Neural progenitor cell (in vitro differentiated cells): ENCODE results near the gene CCDC171. TPM values are rescaled to one million over a fixed set of nuclear protein-coding genes. Genes with fewer than 3 reads are reported as not detected.

ENCODE experiments used
- DNase-seq: peaks from one replicate; pipeline ENCODE4 v3.0.0-alpha.2; 2016; ENCODE audit warnings: low spot score
- H2AFZ ChIP-seq: fragments of 200-600 bp; sonication (generic); replicated peaks from 2 replicates; pipeline ENCODE4 v1.6.1; 2016; ENCODE audit warnings: antibody characterized with exemption
- H3F3A ChIP-seq: fragments of 200-600 bp; sonication (generic); 2 replicates; pipeline ENCODE4 v1.6.1; 2016; ENCODE audit warnings: antibody characterized with exemption, low read depth
- H3K27ac ChIP-seq: fragments of 200-600 bp; sonication (generic); 2 replicates; pipeline ENCODE4 v1.5.1; 2016; ENCODE audit warnings: mild to moderate bottlenecking
- H3K27me3 ChIP-seq: fragments of 200-600 bp; sonication (generic); 2 replicates; pipeline ENCODE4 v1.6.1; 2016; ENCODE audit warnings: mild to moderate bottlenecking, moderate library complexity
- H3K36me3 ChIP-seq: fragments of 200-600 bp; sonication (generic); 2 replicates; pipeline ENCODE4 v1.5.1; 2016
- H3K4me1 ChIP-seq: fragments of 200-600 bp; sonication (generic); 2 replicates; pipeline ENCODE4 v1.6.1; 2016; ENCODE audit warnings: mixed run types
- H3K4me2 ChIP-seq: fragments of 200-600 bp; sonication (generic); 2 replicates; pipeline ENCODE4 v1.6.1; 2016
- H3K4me3 ChIP-seq: fragments of 200-600 bp; sonication (generic); 2 replicates; pipeline ENCODE4 v1.5.1; 2016
- H3K79me2 ChIP-seq: fragments of 200-600 bp; sonication (generic); 2 replicates; pipeline ENCODE4 v1.6.1; 2016; ENCODE audit warnings: low read depth
- H3K9ac ChIP-seq: fragments of 200-600 bp; sonication (generic); 2 replicates; pipeline ENCODE4 v1.6.1; 2016
- H3K9me3 ChIP-seq: fragments of 200-600 bp; sonication (generic); 2 replicates; pipeline ENCODE4 v1.5.1; 2016; ENCODE audit warnings: low read depth
- H4K20me1 ChIP-seq: fragments of 200-600 bp; sonication (generic); 2 replicates; pipeline ENCODE4 v1.6.1; 2016; ENCODE audit warnings: low read depth
- H3K27ac Mint-ChIP-seq: 3 replicates; pipeline ENCODE4 v1.8.0; 2021; ENCODE audit warnings: mixed read lengths
- H3K27me3 Mint-ChIP-seq: 2 replicates; pipeline ENCODE4 v1.8.0; 2022; ENCODE audit warnings: low read depth, mild to moderate bottlenecking, inconsistent platforms, moderate library complexity, mixed read lengths; ENCODE audit not compliant: insufficient read depth
- H3K36me3 Mint-ChIP-seq: 3 replicates; pipeline ENCODE4 v1.8.0; 2021; ENCODE audit warnings: mixed read lengths
- H3K4me1 Mint-ChIP-seq: 3 replicates; pipeline ENCODE4 v1.8.0; 2021; ENCODE audit warnings: mixed read lengths
- H3K4me3 Mint-ChIP-seq: 3 replicates; pipeline ENCODE4 v1.8.0; 2021; ENCODE audit warnings: mild to moderate bottlenecking, moderate library complexity, mixed read lengths
- H3K9me3 Mint-ChIP-seq: 3 replicates; pipeline ENCODE4 v1.8.0; 2020; ENCODE audit warnings: mixed read lengths
- EZH2 ChIP-seq: fragments of 200-600 bp; sonication (generic); IDR thresholded peaks from 2 replicates; pipeline ENCODE4 v1.6.1; 2017; ENCODE audit warnings: antibody characterized with exemption, mild to moderate bottlenecking, moderate library complexity
- EZH2phosphoT487 ChIP-seq: fragments of 200-600 bp; sonication (generic); IDR thresholded peaks from 2 replicates; pipeline ENCODE4 v1.6.1; 2017; ENCODE audit warnings: antibody characterized with exemption
- total RNA-seq: library from RNA; depleted of rRNA; stranded (reverse); fragments of >200 nt; gene quantifications from 2 replicates; pipeline ENCODE4 v1.2.3, GENCODE V29; 2015; ENCODE audit warnings: low replicate concordance
- TF ChIP-seq, protein P1 (sequence below): fragments of 200-600 bp; sonication (generic); IDR thresholded peaks from 2 replicates; pipeline ENCODE4 v1.5.1; 2017; ENCODE audit warnings: antibody characterized with exemption, mild to moderate bottlenecking

CCDC171 gene
- total RNA-seq, 1 donor from 2014 or later, result 9.3 TPM

DNA sequence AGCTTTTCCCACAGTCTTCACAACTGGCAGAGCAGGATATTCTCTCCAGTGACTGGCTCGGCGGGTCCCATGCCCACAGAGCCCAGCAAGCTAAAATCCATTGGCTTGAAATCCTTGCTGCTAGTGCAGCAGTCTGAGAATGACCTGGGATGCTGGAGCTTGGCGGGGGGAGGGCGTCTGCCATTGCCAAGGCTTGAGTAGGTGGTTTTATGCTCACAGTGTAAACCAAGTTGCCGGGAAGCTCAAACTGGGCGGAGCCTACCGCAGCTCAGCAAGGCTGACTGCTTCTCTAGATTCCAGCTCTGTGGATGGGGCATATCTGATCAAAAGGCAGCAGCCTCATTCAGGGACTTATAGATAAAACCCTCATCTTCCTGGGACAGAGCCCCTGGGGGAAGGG, 194.1 kb downstream of the CCDC171 start:
- Histone ChIP-seq H3K9ac (no peak overlapping the region), H3K4me3 (no peak overlapping the region), H4K20me1 (no peaks in the 10 kb centered on the region), H3K27me3 (no peaks in the 10 kb centered on the region), H3K27ac (no peak overlapping the region), H3K36me3 (no peaks in the 10 kb centered on the region), H2AFZ (no peak overlapping the region), H3K9me3 (no peaks in the 10 kb centered on the region), H3F3A (no peaks in the 10 kb centered on the region), H3K4me1 (no peaks in the 10 kb centered on the region), H3K79me2 (no peaks in the 10 kb centered on the region), H3K4me2 (no peak overlapping the region)
- Mint-ChIP-seq H3K36me3 (peaks cover 11% of the 10 kb centered on the region), H3K27me3 (no peaks in the 10 kb centered on the region), H3K9me3 (peaks cover 13% of the 10 kb centered on the region), H3K4me1 (no peaks in the 10 kb centered on the region), H3K27ac (no peak overlapping the region), H3K4me3 (no peak overlapping the region)
- no peak for DNase-seq
- TF ChIP-seq, protein P1, sequence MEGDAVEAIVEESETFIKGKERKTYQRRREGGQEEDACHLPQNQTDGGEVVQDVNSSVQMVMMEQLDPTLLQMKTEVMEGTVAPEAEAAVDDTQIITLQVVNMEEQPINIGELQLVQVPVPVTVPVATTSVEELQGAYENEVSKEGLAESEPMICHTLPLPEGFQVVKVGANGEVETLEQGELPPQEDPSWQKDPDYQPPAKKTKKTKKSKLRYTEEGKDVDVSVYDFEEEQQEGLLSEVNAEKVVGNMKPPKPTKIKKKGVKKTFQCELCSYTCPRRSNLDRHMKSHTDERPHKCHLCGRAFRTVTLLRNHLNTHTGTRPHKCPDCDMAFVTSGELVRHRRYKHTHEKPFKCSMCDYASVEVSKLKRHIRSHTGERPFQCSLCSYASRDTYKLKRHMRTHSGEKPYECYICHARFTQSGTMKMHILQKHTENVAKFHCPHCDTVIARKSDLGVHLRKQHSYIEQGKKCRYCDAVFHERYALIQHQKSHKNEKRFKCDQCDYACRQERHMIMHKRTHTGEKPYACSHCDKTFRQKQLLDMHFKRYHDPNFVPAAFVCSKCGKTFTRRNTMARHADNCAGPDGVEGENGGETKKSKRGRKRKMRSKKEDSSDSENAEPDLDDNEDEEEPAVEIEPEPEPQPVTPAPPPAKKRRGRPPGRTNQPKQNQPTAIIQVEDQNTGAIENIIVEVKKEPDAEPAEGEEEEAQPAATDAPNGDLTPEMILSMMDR, result no peak
- TF ChIP-seq EZH2, result no peak

DNA sequence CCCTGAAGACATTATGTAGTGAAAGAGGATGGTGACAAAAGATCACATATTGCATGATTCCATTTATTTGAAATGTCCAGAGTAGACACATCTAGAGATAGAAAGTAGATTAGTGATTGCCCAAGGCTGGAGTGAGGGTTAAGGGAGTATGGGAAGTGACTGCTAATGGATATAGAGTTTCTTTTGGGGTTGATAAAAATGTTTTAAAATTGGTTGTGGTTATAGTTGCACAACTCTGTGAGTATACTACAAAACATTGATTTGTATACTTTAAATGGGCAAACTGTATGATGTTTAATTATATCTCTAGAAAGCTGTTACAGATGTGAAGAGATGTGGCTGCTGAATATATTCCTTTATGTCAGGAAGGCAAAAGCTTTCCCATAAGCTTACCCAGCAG, 202.8 kb downstream of the CCDC171 start:
- no peak for DNase-seq
- H3K4me3 Mint-ChIP-seq, result no peak overlapping the region
- Histone ChIP-seq H3K4me2 (no peak overlapping the region), H3K4me3 (no peak overlapping the region), H3K4me1 (no peaks in the 10 kb centered on the region), H3K27me3 (no peaks in the 10 kb centered on the region), H3K27ac (no peak overlapping the region), H3K36me3 (no peaks in the 10 kb centered on the region), H3K79me2 (no peaks in the 10 kb centered on the region), H4K20me1 (no peaks in the 10 kb centered on the region), H3K9ac (no peak overlapping the region), H2AFZ (no peak overlapping the region), H3K9me3 (no peaks in the 10 kb centered on the region), H3F3A (no peaks in the 10 kb centered on the region)
- H3K27me3 Mint-ChIP-seq, result no peaks in the 10 kb centered on the region
- no peaks in the 10 kb centered on the region for H3K4me1 Mint-ChIP-seq
- no peaks in the 10 kb centered on the region for H3K9me3 Mint-ChIP-seq
- peaks cover 2% of the 10 kb centered on the region for H3K36me3 Mint-ChIP-seq
- H3K27ac Mint-ChIP-seq, result no peak overlapping the region
- no peak for TF ChIP-seq EZH2
- no peak for TF ChIP-seq EZH2phosphoT487
- TF ChIP-seq, protein P1, result no peak

GRCh38 chr9:15761551-15761950, 208.7 kb downstream of the CCDC171 start:
- H3K36me3 Mint-ChIP-seq, result peaks cover 2% of the 10 kb centered on the region
- H3K27ac Mint-ChIP-seq, result no peak overlapping the region
- no peak for DNase-seq
- H3K27me3 ChIP-seq, result no peaks in the 10 kb centered on the region
- H2AFZ ChIP-seq, result no peak overlapping the region
- H3K9me3 ChIP-seq, result no peaks in the 10 kb centered on the region
- H3K4me3 ChIP-seq, result no peak overlapping the region
- no peaks in the 10 kb centered on the region for H3K27me3 Mint-ChIP-seq
- no peaks in the 10 kb centered on the region for H4K20me1 ChIP-seq
- no peaks in the 10 kb centered on the region for H3K9me3 Mint-ChIP-seq
- no peaks in the 10 kb centered on the region for H3F3A ChIP-seq
- H3K27ac ChIP-seq, result no peak overlapping the region
- H3K4me1 ChIP-seq, result no peaks in the 10 kb centered on the region
- no peaks in the 10 kb centered on the region for H3K79me2 ChIP-seq
- no peak overlapping the region for H3K4me2 ChIP-seq
- H3K4me3 Mint-ChIP-seq, result no peak overlapping the region
- no peaks in the 10 kb centered on the region for H3K36me3 ChIP-seq
- H3K9ac ChIP-seq, result no peak overlapping the region
- H3K4me1 Mint-ChIP-seq, result no peaks in the 10 kb centered on the region
- no peak for TF ChIP-seq EZH2phosphoT487
- TF ChIP-seq, protein P1, result no peak

GRCh38 chr9:15763371-15763770, 210.5 kb downstream of the CCDC171 start:
- no peaks in the 10 kb centered on the region for H3K4me1 ChIP-seq
- H3K4me3 ChIP-seq, result no peak overlapping the region
- no peaks in the 10 kb centered on the region for H3K27me3 ChIP-seq
- Mint-ChIP-seq H3K27ac (no peak overlapping the region), H3K36me3 (peaks cover 1% of the 10 kb centered on the region), H3K4me3 (no peak overlapping the region), H3K9me3 (no peaks in the 10 kb centered on the region), H3K4me1 (no peaks in the 10 kb centered on the region), H3K27me3 (no peaks in the 10 kb centered on the region)
- H3K79me2 ChIP-seq, result no peaks in the 10 kb centered on the region
- no peak overlapping the region for H3K27ac ChIP-seq
- H2AFZ ChIP-seq, result no peak overlapping the region
- no peaks in the 10 kb centered on the region for H3K9me3 ChIP-seq
- H3K9ac ChIP-seq, result no peak overlapping the region
- no peak for DNase-seq
- H3F3A ChIP-seq, result no peaks in the 10 kb centered on the region
- H4K20me1 ChIP-seq, result no peaks in the 10 kb centered on the region
- TF ChIP-seq EZH2phosphoT487 (no peak), EZH2 (no peak)
- TF ChIP-seq, protein P1, result no peak
- H3K36me3 ChIP-seq, result no peaks in the 10 kb centered on the region
- no peak overlapping the region for H3K4me2 ChIP-seq
